ENCODE measurements around the gene LYPD1.

Gene LYPD1

GRCh38 chr2:132607426-132608090, 62.4 kb downstream of the LYPD1 start:
- in situ Hi-C loops (cut with MboI; ENCODE audit: low sequenced_read_pairs), result no loop called here
- Histone ChIP-seq H3K36me3 (replicated peaks) (no peaks in the 10 kb centered on the region), H3K4me3 (no peak overlapping the region), H3K4me1 (no peaks in the 10 kb centered on the region), H3K27me3 (ENCODE audit: low read depth) (peaks cover 3% of the 10 kb centered on the region; the same call in 1 of the 2 replicates), H3K9me3 (no peaks in the 10 kb centered on the region)
- DNase-seq (ENCODE audit: low spot score in 2 of 2), result no peak

DNA sequence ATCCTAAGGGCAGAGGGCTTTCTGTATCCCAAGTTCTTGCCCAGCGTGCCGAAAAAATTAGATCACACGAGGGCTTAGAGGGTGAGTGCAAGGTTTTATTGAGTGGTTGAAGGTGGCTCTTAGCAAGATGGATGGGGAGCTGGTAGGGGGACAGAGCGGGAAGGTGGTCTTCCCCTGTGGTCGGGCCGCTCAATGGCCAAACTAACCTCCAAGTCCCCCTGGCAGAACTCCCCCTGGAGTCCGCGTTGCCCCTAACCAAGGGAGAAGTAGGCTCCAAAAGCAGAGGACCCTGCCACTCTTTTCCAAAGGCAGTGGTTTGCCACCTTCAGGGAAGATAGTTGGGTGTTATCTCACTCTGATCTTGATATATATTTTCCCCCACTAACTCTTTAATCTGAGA, 63.4 kb downstream of the LYPD1 start:
- Histone ChIP-seq H3K27me3 (ENCODE audit: low read depth) (peaks cover 3% of the 10 kb centered on the region; the same call in 1 of the 2 replicates), H3K4me1 (no peaks in the 10 kb centered on the region), H3K4me3 (no peak overlapping the region), H3K36me3 (replicated peaks) (no peaks in the 10 kb centered on the region), H3K9me3 (no peaks in the 10 kb centered on the region)
- no peak for DNase-seq (ENCODE audit: low spot score in 2 of 2)
- in situ Hi-C loops (cut with MboI; ENCODE audit: low sequenced_read_pairs), result no loop called here

GRCh38 chr2:132605236-132606180, 64.5 kb downstream of the LYPD1 start:
- H3K36me3 ChIP-seq (replicated peaks), result no peaks in the 10 kb centered on the region
- no peaks in the 10 kb centered on the region for H3K9me3 ChIP-seq
- H3K4me3 ChIP-seq, result no peak overlapping the region
- peaks cover 3% of the 10 kb centered on the region; the same call in 1 of the 2 replicates for H3K27me3 ChIP-seq (ENCODE audit: low read depth)
- no peaks in the 10 kb centered on the region for H3K4me1 ChIP-seq
- in situ Hi-C loops (cut with MboI; ENCODE audit: low sequenced_read_pairs), result no loop called here
- DNase-seq (ENCODE audit: low spot score in 2 of 2), result no peak

DNA sequence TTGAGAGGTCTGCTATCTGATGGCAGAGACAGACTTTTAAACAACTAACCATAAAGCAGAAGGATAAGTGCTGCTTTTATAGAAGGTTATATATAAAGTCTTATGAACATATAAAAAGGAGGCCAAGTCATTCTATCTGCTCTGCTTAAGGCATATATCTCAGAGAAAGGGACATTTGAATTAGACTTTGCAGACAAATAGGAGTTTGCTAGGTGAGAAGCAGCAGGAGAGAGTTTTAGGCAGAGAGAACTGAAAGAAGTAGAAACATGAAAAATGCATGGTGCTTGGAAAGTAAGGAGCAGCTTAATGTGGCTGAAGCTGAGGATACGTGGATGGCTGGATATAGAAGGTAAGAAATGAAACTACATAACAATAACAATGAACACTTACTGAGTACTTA, 65.4 kb downstream of the LYPD1 start:
- H3K27me3 ChIP-seq (ENCODE audit: low read depth), result peaks cover 3% of the 10 kb centered on the region; the same call in 1 of the 2 replicates
- no peaks in the 10 kb centered on the region for H3K9me3 ChIP-seq
- no peak overlapping the region for H3K4me3 ChIP-seq
- no peaks in the 10 kb centered on the region for H3K4me1 ChIP-seq
- H3K36me3 ChIP-seq (replicated peaks), result no peaks in the 10 kb centered on the region
- no peak for DNase-seq (ENCODE audit: low spot score in 2 of 2)
- in situ Hi-C loops (cut with MboI; ENCODE audit: low sequenced_read_pairs), result no loop called here

DNA sequence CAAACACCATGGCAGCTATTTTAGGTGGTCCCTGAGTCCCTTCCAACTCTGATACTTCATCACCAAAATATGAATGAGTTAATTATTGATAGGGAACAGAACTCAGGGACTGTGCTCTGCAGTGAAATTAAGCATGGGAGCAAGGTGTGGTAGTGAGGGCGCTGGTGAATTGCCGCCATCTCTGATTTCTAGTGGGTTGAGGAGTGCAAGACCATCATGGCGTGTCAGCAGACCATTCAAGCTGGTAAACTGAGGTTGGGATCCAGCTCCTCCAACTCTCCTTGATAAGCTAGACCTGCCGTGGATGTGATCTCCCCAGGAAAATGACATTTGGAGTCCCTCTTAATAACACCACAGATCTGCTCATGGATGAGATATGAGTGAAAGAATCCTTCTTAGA, 70.4 kb downstream of the LYPD1 start:
- Histone ChIP-seq H3K4me1 (no peaks in the 10 kb centered on the region), H3K4me3 (no peak overlapping the region), H3K36me3 (replicated peaks) (no peaks in the 10 kb centered on the region), H3K9me3 (no peaks in the 10 kb centered on the region), H3K27me3 (ENCODE audit: low read depth) (no peaks in the 10 kb centered on the region)
- no peak for DNase-seq (ENCODE audit: low spot score in 2 of 2)
- in situ Hi-C loops (cut with MboI; ENCODE audit: low sequenced_read_pairs), result no loop called here

DNA sequence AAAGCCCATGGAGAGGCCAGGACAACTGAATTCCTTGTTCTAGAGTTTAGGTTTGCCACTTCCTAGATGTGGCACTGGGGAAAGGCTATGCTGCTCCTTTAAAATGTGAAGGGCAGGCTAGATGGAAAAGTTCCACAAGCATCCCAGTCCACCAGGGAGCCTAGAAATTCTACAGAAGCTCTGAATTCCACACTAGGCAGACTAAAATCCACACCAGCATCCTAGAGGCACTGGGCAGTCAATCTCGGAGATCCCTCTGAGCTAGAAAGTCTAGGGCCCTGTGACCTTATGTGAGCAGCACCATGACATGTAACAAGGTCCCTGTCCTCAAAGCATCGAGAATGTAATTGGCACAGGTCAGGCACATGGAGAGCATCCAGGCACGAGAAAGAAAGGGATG, 71.5 kb downstream of the LYPD1 start:
- Histone ChIP-seq H3K4me1 (no peaks in the 10 kb centered on the region), H3K27me3 (ENCODE audit: low read depth) (no peaks in the 10 kb centered on the region), H3K9me3 (no peaks in the 10 kb centered on the region), H3K4me3 (no peak overlapping the region), H3K36me3 (replicated peaks) (no peaks in the 10 kb centered on the region)
- in situ Hi-C loops (cut with MboI; ENCODE audit: low sequenced_read_pairs), result no loop called here
- DNase-seq (ENCODE audit: low spot score in 2 of 2), result no peak

DNA sequence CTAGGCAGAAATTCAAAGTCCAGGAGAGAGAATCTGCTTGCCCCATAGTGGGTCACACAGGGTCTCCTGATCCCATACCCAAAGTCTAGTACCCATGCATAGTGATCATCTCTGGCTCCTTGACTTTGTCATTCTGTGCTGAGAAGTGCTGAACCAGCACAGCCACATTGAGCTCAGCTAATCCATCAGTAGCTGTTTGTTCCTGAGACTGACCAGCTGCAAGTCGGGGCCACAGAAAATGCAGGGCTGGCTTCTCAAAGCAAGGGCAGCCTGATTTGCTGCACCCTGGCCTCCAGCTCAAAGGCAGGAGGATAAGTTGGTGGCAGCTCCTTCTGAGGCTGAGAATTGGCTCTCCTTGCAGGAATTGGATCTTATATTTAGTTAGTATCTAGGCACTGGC, 72.2 kb downstream of the LYPD1 start:
- DNase-seq (ENCODE audit: low spot score in 2 of 2), result no peak
- no peaks in the 10 kb centered on the region for H3K9me3 ChIP-seq
- no peaks in the 10 kb centered on the region for H3K27me3 ChIP-seq (ENCODE audit: low read depth)
- no peaks in the 10 kb centered on the region for H3K4me1 ChIP-seq
- in situ Hi-C loops (cut with MboI; ENCODE audit: low sequenced_read_pairs), result no loop called here
- H3K36me3 ChIP-seq (replicated peaks), result no peaks in the 10 kb centered on the region
- no peak overlapping the region for H3K4me3 ChIP-seq

- Histone ChIP-seq H3K9me3 (no peaks in the 10 kb centered on the region), H3K4me3 (no peak overlapping the region), H3K4me1 (no peaks in the 10 kb centered on the region), H3K36me3 (replicated peaks) (no peaks in the 10 kb centered on the region), H3K27me3 (ENCODE audit: low read depth) (no peaks in the 10 kb centered on the region)
- in situ Hi-C loops (cut with MboI; ENCODE audit: low sequenced_read_pairs), result no loop called here
- DNase-seq (ENCODE audit: low spot score in 2 of 2), result no peak
Measured at GRCh38 chr2:132597166-132597565, 72.8 kb downstream of the LYPD1 start.

GRCh38 chr2:132595693-132596092, 74.3 kb downstream of the LYPD1 start:
- no peak overlapping the region for H3K4me3 ChIP-seq
- H3K9me3 ChIP-seq, result no peaks in the 10 kb centered on the region
- in situ Hi-C loops (cut with MboI; ENCODE audit: low sequenced_read_pairs), result no loop called here
- no peaks in the 10 kb centered on the region for H3K36me3 ChIP-seq (replicated peaks)
- no peaks in the 10 kb centered on the region for H3K27me3 ChIP-seq (ENCODE audit: low read depth)
- DNase-seq (ENCODE audit: low spot score in 2 of 2), result no peak
- H3K4me1 ChIP-seq, result no peaks in the 10 kb centered on the region

- in situ Hi-C loops (cut with MboI; ENCODE audit: low sequenced_read_pairs), result no loop called here
- Histone ChIP-seq H3K27me3 (ENCODE audit: low read depth) (no peaks in the 10 kb centered on the region), H3K36me3 (replicated peaks) (no peaks in the 10 kb centered on the region), H3K9me3 (no peaks in the 10 kb centered on the region), H3K4me3 (no peak overlapping the region), H3K4me1 (no peaks in the 10 kb centered on the region)
- DNase-seq (ENCODE audit: low spot score in 2 of 2), result no peak
Measured at GRCh38 chr2:132595186-132595585, 74.8 kb downstream of the LYPD1 start.

All from HAP-1 (cell line).